GM12892 (cell line): Measurements from ENCODE around the gene DIO1.

Experiments used
- DNase-seq: peaks from one replicate; pipeline ENCODE4 v3.0.0; 2011; ENCODE audit not compliant: insufficient read length
- FAIRE-seq: peaks from 2 replicates; lab custom pipeline; 2011; peaks lifted over from hg19 to GRCh38; lab: Jason Lieb, UNC
- POLR2A ChIP-seq: IDR thresholded peaks from 2 replicates; pipeline ENCODE4 v1.6.1; 2011; ENCODE audit warnings: low read depth, low read length, control low read depth
- POLR2AphosphoS5 ChIP-seq: IDR thresholded peaks from 2 replicates; pipeline ENCODE4 v1.6.1; 2011; ENCODE audit warnings: low read depth, low read length, control low read depth
- TAF1 ChIP-seq: IDR thresholded peaks from 2 replicates; pipeline ENCODE4 v1.6.1; 2011; ENCODE audit warnings: low read depth, mild to moderate bottlenecking, control low read depth, low read length, borderline replicate concordance

The DIO1 gene

DNA sequence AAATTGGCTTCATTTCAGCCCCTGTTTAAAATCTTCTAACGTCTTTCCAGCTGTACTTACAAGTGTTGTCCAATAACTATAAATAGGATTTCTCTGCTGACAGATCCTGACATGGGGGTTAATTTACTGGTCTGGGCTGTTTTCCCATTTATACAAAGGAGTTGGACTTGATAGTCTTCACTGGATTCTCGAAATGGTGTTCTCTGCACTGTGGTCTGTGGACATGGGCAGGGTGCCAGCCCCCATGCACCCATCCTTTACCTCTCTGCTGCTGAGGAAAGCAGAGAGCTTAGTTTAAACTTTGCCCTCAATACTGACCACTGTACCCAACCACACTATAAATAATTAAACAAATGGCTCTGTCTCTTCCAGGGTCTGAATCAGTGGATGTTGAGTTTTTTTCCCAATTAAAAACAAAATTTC is 5.2 kb downstream of the DIO1 start:
- no peak for TF ChIP-seq POLR2A
- no peak for TF ChIP-seq TAF1
- no peak for TF ChIP-seq POLR2AphosphoS5
- FAIRE-seq (no peak), DNase-seq (no peak)

DNA sequence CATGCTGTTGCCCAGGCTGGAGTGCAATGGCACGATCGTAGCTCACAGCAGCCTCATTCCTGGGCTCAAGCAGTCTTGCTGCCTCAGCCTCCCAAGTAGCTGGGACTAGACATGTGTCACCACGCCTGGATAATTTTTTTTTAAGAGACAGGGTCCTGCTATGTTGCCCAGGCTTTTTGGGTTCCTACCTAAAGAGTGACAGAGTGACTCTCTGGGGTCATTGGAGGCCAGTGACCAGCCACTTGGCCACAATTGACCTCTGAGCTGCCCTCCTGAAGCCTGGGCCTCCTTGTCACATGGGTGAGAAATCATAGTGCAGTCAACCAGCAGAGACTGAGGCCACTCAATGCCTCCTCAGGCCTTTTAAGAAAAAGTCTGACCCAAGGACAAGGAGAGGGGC is 5.7 kb downstream of the DIO1 start:
- FAIRE-seq, result no peak
- DNase-seq, result no peak
- TF ChIP-seq TAF1 (no peak), POLR2A (no peak), POLR2AphosphoS5 (no peak)

DNA sequence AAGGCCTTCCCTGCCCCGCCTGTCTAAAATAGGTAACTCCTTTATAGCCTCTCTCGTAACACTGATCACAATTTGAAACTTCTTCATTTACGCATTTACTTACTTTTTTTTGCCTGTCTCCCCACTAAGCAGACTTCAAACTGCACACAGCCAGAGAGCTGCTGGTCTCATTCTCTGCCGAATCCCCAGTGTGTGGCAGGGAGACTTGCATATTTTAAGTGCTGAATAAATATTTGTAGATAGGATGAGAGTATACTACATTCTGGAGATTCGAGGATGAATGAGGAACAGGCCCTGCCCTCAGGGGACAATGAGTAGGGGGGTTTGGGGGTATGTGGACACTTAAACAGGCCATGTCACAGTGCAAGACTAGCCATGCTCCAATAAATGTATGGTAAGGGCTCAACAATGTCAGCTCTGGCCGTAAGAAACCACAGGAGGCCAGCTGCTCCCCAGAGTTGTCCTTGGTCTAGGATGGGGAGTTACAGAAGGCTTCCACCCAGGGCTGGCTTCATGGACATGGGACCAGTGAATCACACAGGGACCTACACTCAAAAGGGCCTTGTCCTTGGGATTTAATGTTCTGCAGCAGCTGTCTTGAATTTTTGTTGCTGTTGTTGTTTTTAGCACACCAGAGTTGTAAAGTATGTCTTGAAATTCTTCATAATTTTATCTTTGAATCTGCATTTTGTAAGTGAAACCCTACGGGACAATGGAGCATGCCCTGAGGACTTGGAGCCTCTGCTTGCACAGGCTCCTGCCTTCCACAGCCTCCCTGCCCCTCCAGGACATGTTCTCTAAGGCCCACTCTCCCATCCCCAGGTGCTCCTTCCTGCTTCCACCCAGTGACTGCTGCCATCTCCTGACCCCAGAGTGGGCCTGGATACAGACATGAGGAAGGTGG is 8.5 kb downstream of the DIO1 start:
- TF ChIP-seq TAF1 (no peak), POLR2AphosphoS5 (no peak), POLR2A (no peak)

DNA sequence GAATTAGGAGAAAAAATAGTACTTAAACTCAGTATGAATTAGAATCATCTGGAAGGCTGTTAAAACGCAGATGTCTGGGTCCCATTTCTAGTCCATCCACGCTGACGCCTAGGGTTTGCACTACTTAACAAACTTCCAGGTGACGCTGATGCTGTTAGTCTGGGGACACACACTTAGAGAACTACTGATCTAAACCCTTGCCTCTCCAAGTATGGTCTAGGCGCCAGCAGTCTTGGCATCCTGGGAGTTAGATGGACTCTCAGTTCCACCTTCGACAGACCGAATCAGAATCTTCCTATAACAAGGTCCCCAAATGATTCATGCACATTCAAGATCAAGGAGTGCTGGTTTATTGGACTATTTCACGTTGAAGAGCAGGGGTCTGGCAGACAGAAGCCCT is 11.5 kb downstream of the DIO1 start:
- TF ChIP-seq POLR2AphosphoS5 (no peak), POLR2A (no peak), TAF1 (no peak)
- FAIRE-seq (no peak), DNase-seq (no peak)

More for the DNA sequence above, 8.5 kb downstream of the DIO1 start:
- FAIRE-seq (no peak), DNase-seq (no peak)

DNA sequence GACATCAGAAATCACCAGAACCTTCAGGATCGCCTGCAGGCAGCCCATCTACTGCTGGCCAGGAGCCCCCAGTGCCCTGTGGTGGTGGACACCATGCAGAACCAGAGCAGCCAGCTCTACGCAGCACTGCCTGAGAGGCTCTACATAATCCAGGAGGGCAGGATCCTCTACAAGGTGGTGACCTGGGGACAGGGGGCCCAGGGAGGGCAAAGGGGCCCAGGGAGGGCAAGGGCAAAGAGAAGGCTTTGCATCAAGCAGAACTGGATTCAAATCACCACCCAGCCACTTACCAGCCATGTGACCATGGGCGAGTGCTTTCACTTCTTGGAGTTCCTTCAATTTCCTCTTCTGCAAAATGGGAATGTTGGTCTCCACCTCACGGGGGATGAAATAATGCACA is 12.1 kb downstream of the DIO1 start:
- DNase-seq (no peak), FAIRE-seq (no peak)
- no peak for TF ChIP-seq POLR2AphosphoS5

DNA sequence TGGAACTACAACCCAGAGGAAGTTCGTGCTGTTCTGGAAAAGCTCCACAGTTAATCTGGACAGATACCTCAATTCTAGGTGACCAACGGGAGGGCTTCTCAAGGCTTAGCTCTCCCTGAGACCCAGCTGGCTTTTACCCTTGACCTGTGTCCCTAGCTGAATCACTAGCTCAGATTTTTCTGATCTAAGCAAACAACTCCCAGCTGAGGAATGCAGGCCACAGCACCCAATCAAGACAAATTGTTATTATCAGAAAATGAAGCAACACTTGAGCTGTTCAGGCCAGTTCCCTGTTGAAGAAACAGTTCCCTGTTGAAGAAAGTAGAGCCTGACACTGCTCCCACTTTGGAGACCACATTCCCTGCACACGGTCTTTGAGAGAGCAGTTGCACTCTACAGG is 16.0 kb downstream of the DIO1 start:
- DNase-seq (no peak), FAIRE-seq (no peak)
- TF ChIP-seq POLR2AphosphoS5, result no peak
- TF ChIP-seq POLR2A, result no peak
- no peak for TF ChIP-seq TAF1

DNA sequence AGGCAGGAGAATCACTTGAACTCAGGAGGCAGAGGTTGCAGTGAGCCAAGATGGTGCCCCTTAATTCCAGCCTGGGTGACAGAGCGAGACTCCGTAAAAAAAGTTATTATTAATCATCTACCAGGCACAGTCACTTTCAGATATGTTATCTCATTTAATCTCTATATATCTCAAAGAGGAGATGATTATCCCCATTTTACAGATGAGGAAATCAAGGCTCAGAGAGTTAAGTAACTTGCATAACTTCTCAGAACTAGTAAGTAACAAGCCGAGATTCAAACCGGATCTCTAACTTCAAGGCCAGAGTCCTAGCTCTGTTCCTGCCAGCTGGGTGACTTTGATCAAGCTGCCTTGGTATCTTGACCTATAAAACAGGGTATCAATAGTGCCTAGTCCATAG is 17.5 kb downstream of the DIO1 start:
- no peak for FAIRE-seq
- DNase-seq, result no peak
- TF ChIP-seq POLR2A (no peak), TAF1 (no peak), POLR2AphosphoS5 (no peak)

DNA sequence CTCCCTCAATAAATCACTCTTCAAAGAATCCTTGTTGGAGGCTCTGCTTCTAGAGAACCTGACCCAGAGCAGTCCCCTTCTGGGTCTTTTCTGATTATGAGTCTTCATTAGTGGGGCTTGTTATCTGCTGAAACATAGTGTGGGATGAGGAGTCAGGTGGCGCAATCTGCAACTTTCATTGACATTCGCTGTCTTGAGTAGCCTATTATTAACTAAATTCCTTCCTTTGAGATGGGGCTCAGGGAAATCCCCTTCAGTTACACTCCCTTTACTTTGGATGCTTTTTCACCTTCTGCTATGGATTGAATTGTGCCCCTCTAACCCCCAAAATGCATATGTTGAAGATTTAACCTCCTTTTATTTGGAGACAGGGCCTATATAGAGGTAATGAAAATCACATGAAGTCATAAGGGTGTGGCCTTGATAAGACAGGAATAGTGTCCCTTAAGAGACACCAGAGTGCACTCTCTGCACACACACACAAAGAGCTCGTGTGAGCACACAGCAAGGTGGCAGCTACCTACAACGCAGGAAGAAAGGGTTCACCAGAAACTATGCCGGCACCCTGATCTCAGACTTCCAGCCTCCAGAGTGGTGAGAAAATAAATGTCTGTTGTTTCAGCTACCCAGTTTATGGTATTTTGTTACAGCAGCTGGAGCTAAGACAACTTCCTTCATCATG is 19.5 kb downstream of the DIO1 start:
- TF ChIP-seq TAF1, result no peak
- TF ChIP-seq POLR2AphosphoS5, result no peak
- no peak for TF ChIP-seq POLR2A
- FAIRE-seq, result no peak
- DNase-seq, result no peak

DNA sequence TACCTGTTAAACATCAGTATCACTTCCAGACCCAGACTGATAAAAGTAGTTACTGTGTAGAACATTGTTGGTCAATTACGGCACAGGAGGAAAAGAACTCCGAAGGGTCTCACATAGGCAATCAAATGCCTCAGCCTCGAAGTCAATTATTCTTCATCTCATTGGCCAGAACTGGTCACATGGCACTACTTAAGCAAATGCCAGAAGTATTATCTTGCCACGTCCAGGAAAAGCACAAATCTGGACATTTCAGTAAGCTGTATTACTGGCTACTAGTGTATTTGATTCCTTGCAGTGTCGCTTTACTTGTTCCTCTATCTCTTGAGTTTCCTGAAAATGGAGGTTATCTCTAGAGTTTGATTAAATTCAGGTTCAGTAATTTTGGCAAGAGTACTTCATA is 24.4 kb downstream of the DIO1 start:
- TF ChIP-seq POLR2AphosphoS5 (no peak), POLR2A (no peak)
- FAIRE-seq (no peak), DNase-seq (no peak)

DNA sequence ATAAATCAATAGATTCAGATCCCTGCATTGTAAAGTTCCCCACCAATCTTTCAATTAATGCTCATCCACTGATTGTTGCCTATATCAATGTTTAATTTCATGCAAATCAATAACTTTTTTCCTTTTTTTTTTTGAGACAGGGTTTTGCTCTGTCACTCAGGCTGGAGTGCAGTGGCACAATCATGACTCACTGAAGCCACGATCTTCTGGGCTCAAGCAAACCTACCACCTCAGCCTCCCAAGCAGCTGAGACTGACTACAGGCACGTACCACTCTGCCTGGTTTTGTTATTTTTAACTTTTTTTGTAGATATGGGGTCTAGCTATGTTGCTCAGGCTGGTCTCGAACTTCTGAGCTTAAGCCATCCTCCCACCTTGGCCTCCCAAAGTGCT is 25.7 kb downstream of the DIO1 start:
- DNase-seq (no peak), FAIRE-seq (peak; percentile 33)
- TF ChIP-seq POLR2AphosphoS5, result no peak
- no peak for TF ChIP-seq POLR2A
- TF ChIP-seq TAF1, result no peak

DNA sequence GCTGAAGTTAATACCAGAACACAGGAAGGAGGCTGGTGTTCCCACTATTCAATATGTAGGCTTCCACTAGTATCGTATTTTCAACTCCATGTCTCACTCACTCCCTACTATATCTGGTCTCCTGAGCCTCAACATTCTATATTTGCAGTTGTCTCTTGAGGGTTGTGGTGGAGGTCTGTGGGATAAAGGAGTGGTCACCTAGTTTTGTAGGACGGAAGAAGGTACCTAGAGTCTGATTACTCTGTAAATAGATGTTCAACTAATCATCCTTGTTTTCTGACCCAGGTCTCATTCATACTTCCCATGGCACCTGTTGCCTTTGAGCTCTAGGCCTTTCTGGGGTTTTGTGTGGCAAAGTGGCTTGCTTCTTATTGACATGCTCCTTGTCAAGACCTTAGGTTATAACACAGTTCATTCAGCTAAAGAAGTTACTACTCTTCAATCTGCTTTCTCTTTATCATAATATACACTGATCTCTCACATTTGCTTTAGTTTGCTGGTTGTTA is 33.4 kb downstream of the DIO1 start:
- DNase-seq (no peak), FAIRE-seq (no peak)
- no peak for TF ChIP-seq POLR2AphosphoS5

DNA sequence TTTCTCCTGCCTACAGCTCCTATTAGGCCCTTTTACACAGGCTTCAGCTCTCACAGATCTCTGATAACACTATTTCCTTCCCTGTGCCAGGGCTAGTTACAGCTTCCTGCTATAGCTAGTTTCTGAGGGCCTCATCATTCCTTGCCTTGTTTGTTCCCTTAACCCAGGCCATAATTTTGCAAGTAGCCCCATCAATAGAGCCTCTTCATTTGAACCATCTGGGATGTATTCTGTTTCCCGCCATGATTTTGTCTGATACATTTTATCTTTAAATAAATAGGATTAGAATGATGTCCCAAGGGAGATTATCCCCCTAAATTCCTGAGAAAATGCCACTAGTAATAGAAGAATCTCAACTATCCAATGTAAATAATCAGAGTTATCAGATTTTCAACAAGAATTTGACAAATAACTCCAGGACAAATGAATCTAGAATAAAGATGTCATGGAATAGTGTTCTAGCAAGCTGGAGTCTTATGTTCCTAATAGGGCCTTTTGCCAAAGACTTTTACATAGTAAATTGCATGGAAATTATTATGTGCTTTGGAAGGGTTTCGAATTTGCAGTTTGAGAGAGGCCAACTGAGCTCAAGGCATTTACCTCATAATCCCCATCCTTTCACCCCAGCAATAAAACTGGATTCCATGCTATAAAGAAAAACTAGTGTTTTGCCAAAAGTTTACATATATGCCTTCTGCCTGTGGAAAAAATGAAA is 35.4 kb downstream of the DIO1 start:
- DNase-seq (no peak), FAIRE-seq (no peak)
- TF ChIP-seq POLR2AphosphoS5, result no peak
- TF ChIP-seq TAF1, result no peak
- TF ChIP-seq POLR2A, result no peak

DNA sequence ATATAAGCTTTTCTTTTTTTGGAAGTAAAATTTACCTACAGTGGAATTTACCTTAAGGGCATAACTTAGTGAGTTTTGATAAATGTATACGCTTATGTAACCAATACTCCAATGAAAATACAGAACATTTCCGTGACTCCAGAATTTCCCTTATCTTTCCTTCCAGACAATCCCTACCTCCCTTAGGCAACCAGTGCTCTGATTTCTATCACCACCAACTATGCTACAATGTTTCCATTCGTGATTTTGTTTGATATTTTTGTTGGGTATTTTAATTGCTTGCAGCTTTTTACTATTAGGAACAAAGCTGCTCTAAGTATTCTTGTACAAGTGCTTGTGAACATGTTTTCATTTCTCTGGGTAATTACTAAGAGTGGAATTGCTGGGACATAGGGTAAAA is 36.9 kb downstream of the DIO1 start:
- no peak for TF ChIP-seq POLR2AphosphoS5
- no peak for TF ChIP-seq TAF1
- no peak for TF ChIP-seq POLR2A
- FAIRE-seq (no peak), DNase-seq (no peak)
